T-cell (primary cell): ENCODE data around the gene PTPRD. TPM values are rescaled to one million over a fixed set of nuclear protein-coding genes. Genes with fewer than 3 reads are reported as not detected.

Experiments used
- ATAC-seq, 4 experiments: fragments of 200-7000 bp in 3 of 4; fragments of 150-1000 bp in 1 of 4; cut with Tn5 transposase; replicated peaks in 1 of 4; 1 replicate in 3 of 4; 2 replicates in 1 of 4; pipeline ENCODE4 v1.10.0; 2021; ENCODE audit warnings: moderate library complexity in 3 of 4, mild to moderate bottlenecking in 2 of 4, moderate number of reproducible peaks in 1 of 4
- CTCF ChIA-PET, 2 donors: fragments of 300-600 bp; sonication (Branson Sonifier 250); formaldehyde crosslinking; loops; one replicate each; lab custom pipeline; 2022; ENCODE audit warnings: antibody characterized with exemption in 2 of 2; lab: Charles Lee
- POLR2A ChIA-PET, 2 donors: fragments of 300-600 bp; sonication (Branson Sonifier 250); formaldehyde crosslinking; loops; one replicate each; lab custom pipeline; 2022; ENCODE audit warnings: antibody characterized with exemption in 2 of 2; lab: Charles Lee
- DNase-seq, 35 experiments: peaks; one replicate each; pipeline versions ENCODE4 v3.0.0 to v3.0.0-alpha.2; 2013 to 2023
- H3K27ac ChIP-seq: one replicate; pipeline ENCODE4 v1.5.1; 2013; ENCODE audit warnings: low read length
- H3K27me3 ChIP-seq, 2 experiments: replicated peaks in 1 of 2; 1 replicate in 1 of 2; 2 replicates in 1 of 2; pipeline versions ENCODE4 v1.6.1 to v1.7.0; 2013; ENCODE audit warnings: low read length in 1 of 2, mixed read lengths in 1 of 2; ENCODE audit not compliant: control insufficient read depth in 2 of 2, insufficient read depth in 2 of 2; ENCODE audit errors: extremely low read depth in 1 of 2
- H3K36me3 ChIP-seq, 2 donors: 1 replicate in 1 of 2; 2 replicates in 1 of 2; pipeline versions ENCODE4 v1.6.1 to v1.7.0; 2013; ENCODE audit warnings: low read length in 1 of 2; ENCODE audit not compliant: control insufficient read depth in 2 of 2, insufficient read depth in 1 of 2; ENCODE audit errors: extremely low read depth in 1 of 2
- H3K4me1 ChIP-seq, 2 experiments: 1 replicate in 1 of 2; 2 replicates in 1 of 2; pipeline versions ENCODE4 v1.6.1 to v1.7.0; 2013; ENCODE audit warnings: low read length in 2 of 2, mixed read lengths in 1 of 2; ENCODE audit not compliant: insufficient read depth in 2 of 2, control insufficient read depth in 1 of 2; ENCODE audit errors: extremely low read depth in 1 of 2
- H3K4me3 ChIP-seq, 2 donors: 1 replicate in 1 of 2; 2 replicates in 1 of 2; pipeline versions ENCODE4 v1.5.1 to v1.7.0; 2013; ENCODE audit warnings: mild to moderate bottlenecking in 2 of 2, low read length in 1 of 2, moderate library complexity in 1 of 2; ENCODE audit not compliant: control insufficient read depth in 1 of 2; ENCODE audit errors: extremely low read depth in 1 of 2
- H3K9me3 ChIP-seq: 2 replicates; pipeline ENCODE4 v1.7.0; 2013
- H3K27ac Mint-ChIP-seq, 2 donors: one replicate each; pipeline ENCODE4 v1.8.0; 2020 to 2021; ENCODE audit warnings: mild to moderate bottlenecking in 2 of 2, mixed read lengths in 2 of 2
- H3K27me3 Mint-ChIP-seq, 2 donors: one replicate each; pipeline ENCODE4 v1.8.0; 2021 to 2022; ENCODE audit warnings: mixed read lengths in 2 of 2
- H3K36me3 Mint-ChIP-seq: one replicate; pipeline ENCODE4 v1.8.0; 2021; ENCODE audit warnings: mixed read lengths
- H3K4me1 Mint-ChIP-seq, 3 donors: one replicate each; pipeline ENCODE4 v1.8.0; 2020 to 2022; ENCODE audit warnings: mixed read lengths in 3 of 3, mild to moderate bottlenecking in 1 of 3
- H3K4me3 Mint-ChIP-seq, 3 donors: one replicate each; pipeline ENCODE4 v1.8.0; 2020 to 2022; ENCODE audit warnings: mild to moderate bottlenecking in 3 of 3, mixed read lengths in 3 of 3, moderate library complexity in 3 of 3
- H3K9me3 Mint-ChIP-seq, 3 donors: one replicate each; pipeline ENCODE4 v1.8.0; 2020 to 2022; ENCODE audit warnings: mixed read lengths in 3 of 3
- WGBS: methylation state at CpG from one replicate; pipeline ENCODE4 v1.1.5; 2013; ENCODE audit warnings: missing lambda C conversion rate; ENCODE audit not compliant: insufficient coverage; 5-methylcytosine and 5-hydroxymethylcytosine counted together
- total RNA-seq, 35 experiments: library from RNA in 6 of 35; stranded (reverse) in 6 of 35; fragments of 120-200 nt in 1 of 35; gene quantifications; one replicate each; pipeline versions ENCODE4 v1.2.1 to v1.2.4 and lab custom pipeline; 2013 to 2026

The PTPRD gene
- total RNA-seq, 5 donors from 2014 or later (not counting 1 experiment from before 2014, with no cell fraction given) = 0.13 to 0.61 (median 0.38) TPM; not detected in 2

- H3K9me3 Mint-ChIP-seq = peaks cover 0 to 11% (median 0%) of the 10 kb centered on the region in 3 donors
- no peak overlapping the region for H3K4me3 ChIP-seq
- H3K4me1 Mint-ChIP-seq = no peaks in the 10 kb centered on the region
- no peaks in the 10 kb centered on the region for H3K36me3 ChIP-seq
- WGBS = 79% methylated on average over 11 of the region's 13 CpGs
- H3K4me1 ChIP-seq = peaks cover 0 to 3% of the 10 kb centered on the region in 2 experiments
- ATAC-seq = no peak
- H3K4me3 Mint-ChIP-seq = no peak overlapping the region
- CTCF ChIA-PET = no interaction called here
- no peak overlapping the region for H3K27ac ChIP-seq
- DNase-seq = no peak
- no peaks in the 10 kb centered on the region for H3K36me3 Mint-ChIP-seq
- no peaks in the 10 kb centered on the region for H3K9me3 ChIP-seq
- POLR2A ChIA-PET = no interaction called here
- peaks cover 0 to 8% of the 10 kb centered on the region in 2 experiments for H3K27me3 ChIP-seq
- peaks cover 2 to 8% of the 10 kb centered on the region in 2 donors for H3K27me3 Mint-ChIP-seq
- H3K27ac Mint-ChIP-seq = no peak overlapping the region
These were observed 2283.1 kb downstream of the PTPRD start for GRCh38 chr9:8329561-8330283.

- no CpG with 5 or more reads among the region's 5 CpGs for WGBS
- POLR2A ChIA-PET = no interaction called here
These were observed 2297.6 kb downstream of the PTPRD start for GRCh38 chr9:8315211-8315610.

GRCh38 chr9:8309258-8309657, 2303.5 kb downstream of the PTPRD start:
- Mint-ChIP-seq H3K27me3 (peaks cover 0 to 6% of the 10 kb centered on the region in 2 donors), H3K36me3 (no peaks in the 10 kb centered on the region), H3K4me3 (no peak overlapping the region), H3K9me3 (peaks cover 7 to 20% (median 19%) of the 10 kb centered on the region in 3 donors), H3K4me1 (no peaks in the 10 kb centered on the region), H3K27ac (no peak overlapping the region)
- ATAC-seq (no peak), DNase-seq (no peak)
- no peaks in the 10 kb centered on the region for H3K4me1 ChIP-seq
- no peak overlapping the region for H3K27ac ChIP-seq
- H3K36me3 ChIP-seq = no peaks in the 10 kb centered on the region
- ChIA-PET CTCF (interaction anchor here in 1 of 2 donors (0.7 kb wide), 1 partner anchor 61 kb away, joined by 3 read pairs; no protein-coding TSS in a partner anchor), POLR2A (no interaction called here)
- H3K4me3 ChIP-seq = no peak overlapping the region
- no peaks in the 10 kb centered on the region for H3K9me3 ChIP-seq
- no peaks in the 10 kb centered on the region for H3K27me3 ChIP-seq

More at GRCh38 chr9:8315211-8315610, 2297.6 kb downstream of the PTPRD start:
- H3K36me3 ChIP-seq = no peaks in the 10 kb centered on the region
- DNase-seq (no peak), ATAC-seq (no peak)
- no peaks in the 10 kb centered on the region for H3K4me1 ChIP-seq
- H3K27me3 ChIP-seq = no peaks in the 10 kb centered on the region
- Mint-ChIP-seq H3K27ac (no peak overlapping the region), H3K9me3 (peaks cover 0 to 5% (median 2%) of the 10 kb centered on the region in 3 donors), H3K36me3 (no peaks in the 10 kb centered on the region), H3K4me1 (no peaks in the 10 kb centered on the region), H3K4me3 (no peak overlapping the region), H3K27me3 (peaks cover 2 to 6% of the 10 kb centered on the region in 2 donors)
- CTCF ChIA-PET = no interaction called here
- no peaks in the 10 kb centered on the region for H3K9me3 ChIP-seq
- H3K27ac ChIP-seq = no peak overlapping the region
- H3K4me3 ChIP-seq = no peak overlapping the region

GRCh38 chr9:8304720-8305119, 2308.1 kb downstream of the PTPRD start:
- Histone ChIP-seq H3K9me3 (no peaks in the 10 kb centered on the region), H3K27ac (no peak overlapping the region), H3K4me3 (no peak overlapping the region), H3K36me3 (no peaks in the 10 kb centered on the region), H3K27me3 (no peaks in the 10 kb centered on the region), H3K4me1 (no peaks in the 10 kb centered on the region)
- DNase-seq (no peak), ATAC-seq (no peak)
- no CpG with 5 or more reads among the region's 2 CpGs for WGBS
- POLR2A ChIA-PET = no interaction called here
- H3K9me3 Mint-ChIP-seq = peaks cover 4 to 23% (median 14%) of the 10 kb centered on the region in 3 donors
- H3K4me1 Mint-ChIP-seq = no peaks in the 10 kb centered on the region
- no peaks in the 10 kb centered on the region for H3K36me3 Mint-ChIP-seq
- H3K4me3 Mint-ChIP-seq = no peak overlapping the region
- H3K27ac Mint-ChIP-seq = no peak overlapping the region
- H3K27me3 Mint-ChIP-seq = no peaks in the 10 kb centered on the region
- CTCF ChIA-PET = no interaction called here

GRCh38 chr9:8301296-8301695, 2311.5 kb downstream of the PTPRD start:
- no peak overlapping the region for H3K27ac Mint-ChIP-seq
- POLR2A ChIA-PET = no interaction called here
- ATAC-seq (no peak), DNase-seq (no peak)
- WGBS = 100% methylated on average over 1 of the region's 3 CpGs
- Histone ChIP-seq H3K27me3 (no peaks in the 10 kb centered on the region), H3K36me3 (no peaks in the 10 kb centered on the region), H3K9me3 (no peaks in the 10 kb centered on the region), H3K27ac (no peak overlapping the region), H3K4me3 (no peak overlapping the region), H3K4me1 (no peaks in the 10 kb centered on the region)
- CTCF ChIA-PET = no interaction called here
- no peaks in the 10 kb centered on the region for H3K27me3 Mint-ChIP-seq
- H3K9me3 Mint-ChIP-seq = peaks cover 0 to 8% (median 4%) of the 10 kb centered on the region in 3 donors
- no peaks in the 10 kb centered on the region for H3K36me3 Mint-ChIP-seq
- H3K4me3 Mint-ChIP-seq = no peak overlapping the region
- H3K4me1 Mint-ChIP-seq = no peaks in the 10 kb centered on the region

GRCh38 chr9:8297047-8297446, 2315.8 kb downstream of the PTPRD start:
- Histone ChIP-seq H3K36me3 (no peaks in the 10 kb centered on the region), H3K4me1 (no peaks in the 10 kb centered on the region), H3K27me3 (no peaks in the 10 kb centered on the region), H3K9me3 (no peaks in the 10 kb centered on the region), H3K27ac (no peak overlapping the region), H3K4me3 (no peak overlapping the region)
- Mint-ChIP-seq H3K27me3 (no peaks in the 10 kb centered on the region), H3K27ac (no peak overlapping the region), H3K36me3 (no peaks in the 10 kb centered on the region), H3K4me3 (no peak overlapping the region), H3K4me1 (no peaks in the 10 kb centered on the region), H3K9me3 (peaks cover 0 to 4% (median 2%) of the 10 kb centered on the region in 3 donors)
- CTCF ChIA-PET = no interaction called here
- 71% methylated on average over 1 of the region's 3 CpGs for WGBS
- POLR2A ChIA-PET = no interaction called here
- ATAC-seq (no peak), DNase-seq (no peak)
